Measurements from ENCODE around the gene C21orf58. TPM values are rescaled to one million over a fixed set of nuclear protein-coding genes. Genes with fewer than 3 reads are reported as not detected.
A peak's percentile ranks its signal among the peaks of the same experiment; 100 is the strongest.

C21orf58 gene
- total RNA-seq, 1 experiment from 2014 or later: 8.9 TPM

DNA sequence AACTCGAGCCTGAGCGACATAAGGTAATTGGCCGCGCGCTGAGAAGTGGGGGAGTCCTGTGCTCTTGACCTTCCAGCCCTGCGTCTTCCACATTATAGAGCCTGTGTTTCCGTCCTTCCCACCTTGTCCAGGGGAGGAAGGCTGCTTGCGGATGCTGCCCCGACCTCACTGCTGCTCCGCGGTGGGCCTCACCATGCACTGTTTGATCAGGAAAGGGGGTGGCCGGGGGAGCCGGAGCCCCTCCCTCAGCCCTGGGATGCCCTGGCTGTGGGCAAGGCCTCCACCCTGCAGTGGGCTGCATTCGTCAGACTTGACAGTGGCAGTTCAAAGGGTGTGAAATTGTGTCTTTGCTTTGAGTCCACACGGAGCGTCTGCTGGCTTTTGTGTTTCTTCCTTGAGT lies 30.4 kb upstream of the C21orf58 start:
- no peak for DNase-seq (ENCODE audit: low read depth)

DNA sequence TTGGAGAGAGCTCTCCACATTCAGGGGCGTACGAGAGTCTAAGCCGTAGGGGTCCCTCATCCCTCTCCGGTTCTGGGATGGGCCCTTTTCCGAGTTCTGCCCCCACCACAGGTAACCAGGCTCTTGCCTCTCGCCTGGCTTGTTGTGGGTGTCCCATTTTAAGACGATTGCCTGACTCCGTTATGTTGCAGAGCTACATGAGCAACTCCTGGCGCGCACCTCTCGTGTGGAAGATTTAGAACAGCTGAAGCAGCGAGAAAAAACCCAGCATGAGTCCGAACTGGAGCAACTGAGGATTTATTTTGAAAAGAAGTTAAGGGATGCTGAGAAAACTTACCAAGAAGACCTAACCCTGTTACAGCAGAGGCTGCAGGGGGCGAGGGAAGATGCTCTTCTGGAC lies 29.2 kb upstream of the C21orf58 start:
- no peak for DNase-seq (ENCODE audit: low read depth)

DNA sequence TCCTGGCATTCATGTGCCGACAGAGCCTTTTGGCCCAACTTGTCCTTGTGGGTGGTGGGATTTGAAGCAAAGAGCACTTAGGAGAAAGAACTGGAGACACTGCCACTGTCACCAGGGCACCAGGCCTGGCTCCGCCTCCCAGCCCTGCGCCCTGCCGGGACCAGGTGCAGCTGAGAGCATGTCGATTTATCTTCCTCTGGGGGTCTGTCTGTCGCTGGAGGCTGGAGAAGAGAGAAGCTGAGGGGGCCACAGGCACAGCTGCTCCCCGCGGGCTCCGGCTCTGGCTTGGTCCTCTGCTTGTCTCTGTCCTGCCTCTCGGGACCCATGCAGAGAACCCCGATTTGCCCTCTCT lies 28.5 kb upstream of the C21orf58 start:
- DNase-seq (ENCODE audit: low read depth): no peak

DNA sequence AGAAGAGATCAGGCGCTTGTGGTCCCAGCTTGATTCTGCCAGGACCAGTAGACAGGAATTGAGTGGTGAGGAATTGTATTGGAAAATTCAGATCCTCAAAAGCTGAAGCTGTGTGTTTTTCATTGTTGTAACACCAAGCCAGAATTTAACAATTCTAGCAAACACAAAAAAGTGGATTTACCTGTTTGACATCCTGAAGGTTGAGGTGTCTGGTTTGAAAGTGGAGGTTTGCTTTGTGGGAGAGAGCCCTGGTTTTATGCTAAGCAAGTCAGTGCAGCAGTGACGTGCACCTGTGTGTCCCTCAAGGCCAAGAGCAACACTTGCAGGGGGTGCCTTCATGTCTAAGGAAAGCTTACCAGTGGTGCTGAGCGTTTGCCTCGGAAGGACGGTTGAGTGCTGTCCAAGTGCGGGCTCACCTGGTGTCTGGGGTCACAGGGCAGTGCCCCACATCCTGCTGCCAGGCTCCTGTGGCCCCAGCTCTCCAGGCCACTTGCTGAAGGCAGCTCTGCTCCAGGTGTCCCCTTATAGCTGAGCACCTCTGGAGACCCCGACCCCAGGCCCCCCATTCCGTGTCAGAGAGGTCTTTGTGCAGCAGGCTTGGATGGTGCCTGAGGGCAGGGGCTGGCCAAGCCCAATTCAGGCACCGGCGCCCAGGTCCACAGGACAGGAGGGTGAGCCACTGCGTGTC lies 27.9 kb upstream of the C21orf58 start:
- DNase-seq (ENCODE audit: low read depth): no peak

DNA sequence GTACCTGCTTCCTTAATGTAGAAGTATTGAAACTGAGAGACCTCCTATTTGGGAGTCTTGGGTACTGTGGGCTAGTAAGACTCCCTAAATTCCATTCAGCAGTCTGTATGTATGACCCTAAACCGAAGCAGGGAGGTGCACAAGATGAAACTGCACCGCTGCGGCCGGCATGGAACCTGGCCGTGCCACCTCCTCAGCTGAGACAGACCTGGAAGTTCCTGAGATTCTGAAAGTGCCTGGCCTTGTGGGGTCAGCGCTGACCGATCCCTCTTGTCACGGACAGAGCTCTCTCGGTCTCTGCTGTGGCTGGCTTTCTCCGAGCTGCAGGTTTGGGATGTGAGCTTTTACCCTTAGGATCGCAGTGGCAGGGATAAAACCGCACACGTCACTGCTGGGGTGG lies 27.3 kb upstream of the C21orf58 start:
- DNase-seq (ENCODE audit: low read depth): no peak

DNA sequence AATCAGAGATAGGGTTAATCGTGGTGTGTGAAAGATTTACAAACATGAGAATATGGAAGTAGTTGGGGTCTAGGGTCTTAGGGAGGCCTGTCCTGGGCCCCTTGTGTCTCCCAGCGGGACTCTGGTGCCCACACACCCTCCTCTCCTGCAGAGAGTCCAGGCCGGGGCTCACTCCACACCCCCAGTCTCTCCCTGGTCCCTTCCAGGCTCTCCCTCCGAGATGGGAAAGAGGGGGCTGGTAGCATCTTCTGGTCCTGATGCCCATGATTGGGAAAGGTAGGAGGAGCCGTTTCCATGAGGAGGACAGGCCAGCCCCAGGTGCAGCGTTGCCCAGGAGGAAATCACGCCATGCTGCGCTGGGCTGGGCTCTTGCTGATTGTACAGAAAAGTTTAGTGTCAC lies 26.9 kb upstream of the C21orf58 start:
- DNase-seq (ENCODE audit: low read depth): no peak

DNA sequence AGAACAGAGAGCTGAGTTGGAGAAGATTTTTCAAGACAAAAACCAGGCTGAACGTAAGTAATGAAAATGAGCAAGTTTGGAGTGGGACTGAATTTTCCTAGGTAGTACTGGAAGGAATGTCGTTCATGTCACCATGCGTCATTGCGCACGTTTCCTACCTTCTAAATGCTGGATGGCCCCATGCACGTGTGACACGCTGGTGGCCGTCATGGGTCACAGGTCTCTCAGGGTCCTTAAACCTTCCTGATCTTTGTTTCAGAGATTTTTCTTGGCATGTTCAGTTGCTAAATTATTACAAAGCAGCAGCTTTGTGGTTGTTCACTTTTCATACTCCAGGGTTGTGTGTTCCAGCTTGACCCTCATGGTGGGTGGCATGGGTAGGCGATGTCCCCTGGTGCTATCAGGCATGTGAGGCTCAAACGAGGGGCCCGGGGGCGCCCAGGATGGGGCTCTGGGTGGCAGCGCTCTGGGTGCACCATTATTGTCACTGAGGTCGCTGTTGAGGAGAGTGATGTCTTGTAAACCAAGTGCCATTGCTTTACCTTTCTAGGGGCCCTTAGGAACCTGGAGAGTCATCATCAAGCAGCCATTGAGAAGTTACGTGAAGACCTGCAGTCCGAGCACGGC lies 25.6 kb upstream of the C21orf58 start:
- DNase-seq (ENCODE audit: low read depth): no peak

DNA sequence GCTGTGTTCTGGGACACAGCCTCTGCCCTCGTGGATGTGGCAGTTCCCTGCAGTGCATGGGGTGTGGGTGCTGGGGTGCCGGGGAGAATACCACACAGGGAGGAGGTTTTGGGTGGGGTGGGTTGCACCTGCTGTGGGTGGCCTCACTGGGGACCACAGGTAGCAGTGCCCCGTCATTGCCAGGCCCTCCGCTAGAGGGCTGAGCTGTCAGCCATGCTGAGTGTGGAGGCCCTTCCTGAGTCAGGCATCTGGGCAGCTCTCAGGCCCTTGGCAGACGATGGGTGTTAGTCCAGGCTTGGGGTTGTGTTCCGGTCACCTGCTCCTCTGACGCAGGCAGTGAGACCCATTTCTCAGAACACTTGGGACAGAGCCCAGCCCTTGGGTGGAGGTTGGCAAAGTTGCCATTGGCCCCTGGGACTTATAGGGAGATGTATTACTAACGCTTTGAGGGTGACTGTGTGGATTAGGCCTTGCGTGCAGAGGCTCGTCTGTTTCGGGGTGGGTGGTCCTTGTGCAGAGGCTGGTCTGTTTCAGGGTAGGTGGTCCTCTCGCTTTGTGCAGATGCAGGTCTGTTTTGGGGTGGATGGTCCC lies 24.2 kb upstream of the C21orf58 start:
- DNase-seq (ENCODE audit: low read depth): no peak

DNA sequence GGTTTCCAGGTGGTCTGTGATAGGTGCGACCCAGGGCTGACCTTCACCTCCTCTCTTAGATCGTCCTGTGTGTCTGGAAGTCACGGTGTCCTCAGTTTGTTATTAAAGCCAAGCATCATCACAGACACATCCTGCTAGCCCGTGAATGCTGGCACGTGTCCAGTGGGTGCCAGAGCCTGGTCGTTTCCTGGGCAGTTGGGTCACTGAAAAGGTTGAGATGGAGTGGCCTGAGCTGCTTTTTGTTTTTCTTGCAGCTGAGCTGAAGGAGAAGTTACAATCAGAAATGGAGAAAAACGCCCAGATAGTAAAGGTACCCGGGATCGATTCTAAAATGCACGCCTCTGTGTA lies 23.5 kb upstream of the C21orf58 start:
- DNase-seq (ENCODE audit: low read depth): no peak

DNA sequence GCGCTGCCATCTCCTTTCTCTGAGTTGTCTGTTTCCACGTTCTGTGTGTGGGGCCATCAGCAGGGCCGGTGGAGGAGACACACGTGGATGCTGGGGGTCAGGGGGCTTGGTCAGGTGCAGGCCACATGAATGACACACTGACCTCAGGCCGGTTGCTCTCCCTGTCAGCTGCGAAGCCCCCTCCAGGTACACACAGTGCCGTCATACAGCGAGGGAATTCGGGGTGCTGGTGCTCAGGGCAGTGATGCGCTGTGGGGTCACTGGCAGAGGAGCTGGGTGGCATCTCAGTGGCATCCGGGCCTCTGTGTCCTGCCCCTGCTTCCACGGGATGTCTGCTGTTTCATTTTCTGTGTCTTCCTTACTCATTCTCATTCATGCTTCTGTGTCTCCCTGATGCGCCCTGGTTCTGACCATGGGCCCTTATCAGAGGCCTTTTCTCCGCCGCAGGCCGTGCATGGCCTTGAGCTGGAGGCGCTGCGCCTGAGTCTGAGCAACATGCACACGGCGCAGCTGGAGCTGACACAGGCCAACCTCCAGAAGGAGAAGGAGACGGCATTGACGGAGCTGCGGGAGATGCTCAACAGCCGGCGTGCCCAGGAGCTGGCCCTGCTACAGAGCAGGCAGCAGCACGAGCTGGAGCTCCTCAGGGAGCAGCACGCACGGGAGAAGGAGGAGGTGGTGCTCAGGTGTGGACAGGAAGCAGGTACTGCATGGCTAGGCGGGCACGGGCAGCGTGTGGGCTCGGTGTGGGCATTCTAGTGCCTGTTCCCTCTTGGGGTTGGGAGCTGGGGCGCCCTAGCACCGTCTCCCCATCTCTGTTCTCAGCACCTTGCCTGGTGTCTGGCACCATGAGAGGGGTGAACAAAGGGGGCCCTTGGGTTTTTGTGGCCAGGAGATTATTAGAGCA lies 22.9 kb upstream of the C21orf58 start:
- no peak for DNase-seq (ENCODE audit: low read depth)

DNA sequence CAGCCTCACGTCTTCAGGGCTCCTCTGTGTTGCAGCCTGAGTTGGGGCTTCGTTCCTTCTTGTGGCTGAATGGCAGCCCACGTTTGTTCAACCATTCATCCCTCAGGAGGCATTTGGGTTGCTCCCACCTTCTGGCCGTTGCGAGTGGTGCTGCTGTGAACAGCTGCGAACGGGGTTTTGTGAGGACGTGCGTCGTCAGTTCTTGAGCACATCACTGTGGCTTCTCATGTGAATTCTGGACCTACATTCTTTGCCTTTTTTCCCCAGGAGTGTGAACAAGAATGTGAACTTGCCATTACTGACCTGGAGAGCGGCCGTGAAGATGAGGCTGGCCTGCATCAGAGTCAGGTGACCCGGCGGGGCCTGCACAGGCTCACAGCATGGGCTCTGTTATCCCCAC lies 22.2 kb upstream of the C21orf58 start:
- no peak for DNase-seq (ENCODE audit: low read depth)

DNA sequence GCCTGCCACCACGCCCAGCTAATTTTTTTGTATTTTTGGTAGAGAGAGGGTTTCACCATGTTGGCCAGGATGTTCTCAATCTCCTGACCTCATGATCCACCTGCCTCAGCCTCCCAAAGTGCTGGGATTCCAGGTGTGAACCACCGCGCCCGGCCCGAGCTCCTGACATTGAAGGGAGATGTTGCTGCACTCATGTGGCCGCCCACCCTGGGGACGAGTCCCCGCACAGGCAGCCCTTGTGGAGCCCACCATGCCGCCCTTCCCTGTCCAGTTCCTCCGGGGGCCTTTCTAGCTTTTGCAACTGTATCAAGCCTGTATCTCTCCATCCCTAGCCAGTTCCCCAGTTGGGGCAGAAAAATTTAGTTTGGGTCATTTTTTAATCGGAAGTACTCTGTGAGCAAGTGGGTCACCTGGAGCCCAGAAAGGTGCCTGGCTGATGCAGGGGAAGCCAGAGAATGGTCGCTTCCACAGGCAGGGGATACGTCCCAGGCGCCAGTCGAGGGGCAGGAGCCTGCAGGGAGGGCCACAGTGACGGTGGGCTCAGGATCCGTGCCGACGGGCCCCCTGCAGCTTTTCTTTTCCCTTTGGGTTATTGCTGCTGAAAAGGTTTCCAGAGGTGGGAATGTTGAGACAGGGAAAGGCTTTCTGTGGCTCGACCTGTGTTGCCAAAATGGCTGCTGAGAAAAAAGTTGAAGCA lies 20.7 kb upstream of the C21orf58 start:
- no peak for DNase-seq (ENCODE audit: low read depth)

DNA sequence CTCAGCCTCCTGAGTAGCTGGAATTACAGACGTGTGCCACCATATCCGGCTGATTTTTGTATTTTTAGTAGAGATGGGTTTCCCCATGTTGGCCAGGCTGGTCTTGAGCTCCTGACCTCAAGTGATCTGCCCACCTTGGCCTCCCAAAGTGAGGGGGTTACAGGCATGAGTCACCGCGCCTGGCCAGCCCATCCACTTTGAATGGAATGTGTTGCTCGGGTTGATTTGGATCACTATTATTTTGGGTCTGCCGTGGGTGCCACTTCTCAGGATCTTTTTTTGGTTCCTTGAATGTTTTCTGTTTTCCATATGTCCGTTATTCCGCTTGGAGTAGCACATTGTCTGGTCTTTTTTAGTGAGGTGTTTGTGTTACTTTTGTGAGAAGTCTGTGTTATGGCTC lies 17.3 kb upstream of the C21orf58 start:
- DNase-seq (ENCODE audit: low read depth): peak; percentile 39

DNA sequence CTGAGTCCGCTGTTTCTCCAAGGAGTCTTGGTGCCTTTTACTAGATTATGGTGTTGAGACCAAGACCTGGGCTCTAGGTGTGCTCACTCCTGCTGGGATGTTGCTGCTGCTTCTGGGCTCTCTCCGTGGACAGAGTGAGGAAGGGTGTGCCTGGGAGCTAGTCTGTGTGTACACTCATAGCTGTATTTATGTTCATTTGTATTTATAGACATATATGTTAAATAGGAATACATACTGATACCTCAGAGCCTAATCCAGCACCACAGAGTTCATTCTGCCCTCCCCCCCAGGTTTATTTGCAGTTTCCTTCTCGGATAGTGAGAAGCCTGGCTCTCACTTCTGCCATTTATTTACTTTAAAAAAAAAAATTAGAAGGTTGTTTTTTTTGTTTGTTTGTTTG lies 12.9 kb upstream of the C21orf58 start:
- no peak for DNase-seq (ENCODE audit: low read depth)

DNA sequence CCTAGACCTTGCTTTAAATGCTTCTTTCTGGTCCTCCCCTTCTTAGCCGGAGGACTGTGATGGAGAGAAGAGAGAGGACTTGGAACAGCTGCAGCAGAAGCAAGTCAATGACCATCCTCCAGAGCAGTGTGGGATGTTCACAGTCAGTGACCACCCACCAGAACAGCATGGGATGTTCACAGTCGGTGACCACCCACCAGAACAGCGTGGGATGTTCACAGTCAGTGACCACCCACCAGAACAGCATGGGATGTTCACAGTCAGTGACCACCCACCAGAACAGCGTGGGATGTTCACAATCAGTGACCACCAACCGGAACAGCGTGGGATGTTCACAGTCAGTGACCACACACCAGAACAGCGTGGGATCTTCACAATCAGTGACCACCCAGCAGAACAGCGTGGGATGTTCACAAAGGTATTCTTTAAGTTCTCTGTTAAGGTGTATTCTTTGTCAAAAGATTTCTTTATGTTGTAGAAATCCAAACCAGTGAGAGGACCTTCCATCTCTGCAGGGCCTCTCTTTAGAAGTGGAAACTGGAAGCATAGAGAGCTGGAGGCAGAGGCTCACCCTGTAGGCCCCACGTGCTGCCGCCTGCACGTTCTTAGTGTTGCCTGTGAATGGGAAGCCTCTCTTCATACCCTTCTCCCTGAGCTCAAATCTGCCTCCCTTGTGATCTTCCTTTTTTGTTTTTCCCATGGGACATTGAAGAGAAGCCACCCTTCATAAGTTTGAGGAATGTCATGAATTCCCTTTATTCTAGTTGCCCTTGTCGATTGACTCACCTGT lies 10.9 kb upstream of the C21orf58 start:
- DNase-seq (ENCODE audit: low read depth): no peak

DNA sequence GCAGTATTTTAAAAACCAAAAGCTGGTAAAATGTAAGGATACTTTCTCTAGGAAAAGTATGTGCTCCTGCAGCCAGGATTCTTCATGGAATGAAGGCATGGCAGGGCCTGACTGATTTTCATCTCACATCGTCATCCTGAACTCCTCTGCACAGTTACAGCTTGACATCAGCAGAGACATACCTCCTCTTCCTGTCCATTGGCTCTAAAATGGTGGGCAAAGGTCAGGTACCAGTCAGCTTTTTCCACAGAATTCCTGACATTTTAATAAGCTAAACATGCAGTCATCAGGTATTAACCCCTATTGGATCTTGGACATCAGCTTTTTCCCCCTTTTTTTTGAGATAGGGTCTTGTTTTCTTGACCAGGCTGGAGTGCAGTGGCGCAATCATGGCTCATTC lies 6.1 kb upstream of the C21orf58 start:
- DNase-seq (ENCODE audit: low read depth): no peak

DNA sequence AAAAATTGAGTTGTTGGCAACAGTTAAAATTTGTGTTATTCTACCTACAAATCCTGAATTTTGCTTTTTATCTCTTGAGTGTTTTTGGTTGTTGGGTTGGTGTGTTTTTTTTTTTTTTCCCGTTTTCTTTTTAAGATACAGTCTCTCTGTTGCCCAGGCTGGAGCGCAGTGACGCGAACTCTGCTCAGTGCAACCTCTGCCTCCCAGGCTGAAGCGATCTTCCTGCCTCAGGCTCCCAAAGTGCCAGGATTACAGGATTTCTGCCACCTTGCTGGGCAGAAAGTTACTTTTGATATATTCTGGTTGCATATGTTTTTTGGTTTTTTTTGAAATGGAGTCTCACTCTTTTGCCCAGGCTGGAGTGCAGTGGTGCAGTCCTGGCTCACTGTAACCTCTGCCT lies 4.5 kb upstream of the C21orf58 start:
- DNase-seq (ENCODE audit: low read depth): no peak

DNA sequence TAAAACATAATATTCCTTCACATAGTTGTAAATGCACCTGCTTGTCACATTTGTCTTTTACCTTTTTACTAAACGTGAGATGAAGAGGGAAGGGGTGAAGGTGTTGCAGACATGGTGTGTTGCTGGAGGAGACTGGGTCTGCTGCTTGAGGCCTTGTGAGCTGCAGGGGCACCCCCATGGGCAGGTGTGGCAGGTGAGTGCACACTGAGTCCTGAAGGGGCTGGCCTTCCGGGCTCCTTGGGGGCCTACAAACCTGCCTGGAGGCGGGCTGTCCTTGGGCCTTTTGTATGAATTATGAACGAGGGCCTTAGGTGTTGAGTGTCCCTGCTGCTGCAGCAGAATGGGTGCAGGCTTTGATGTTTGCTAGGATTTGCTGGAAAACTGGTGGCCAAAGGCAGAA lies 4.0 kb upstream of the C21orf58 start:
- DNase-seq (ENCODE audit: low read depth): no peak

DNA sequence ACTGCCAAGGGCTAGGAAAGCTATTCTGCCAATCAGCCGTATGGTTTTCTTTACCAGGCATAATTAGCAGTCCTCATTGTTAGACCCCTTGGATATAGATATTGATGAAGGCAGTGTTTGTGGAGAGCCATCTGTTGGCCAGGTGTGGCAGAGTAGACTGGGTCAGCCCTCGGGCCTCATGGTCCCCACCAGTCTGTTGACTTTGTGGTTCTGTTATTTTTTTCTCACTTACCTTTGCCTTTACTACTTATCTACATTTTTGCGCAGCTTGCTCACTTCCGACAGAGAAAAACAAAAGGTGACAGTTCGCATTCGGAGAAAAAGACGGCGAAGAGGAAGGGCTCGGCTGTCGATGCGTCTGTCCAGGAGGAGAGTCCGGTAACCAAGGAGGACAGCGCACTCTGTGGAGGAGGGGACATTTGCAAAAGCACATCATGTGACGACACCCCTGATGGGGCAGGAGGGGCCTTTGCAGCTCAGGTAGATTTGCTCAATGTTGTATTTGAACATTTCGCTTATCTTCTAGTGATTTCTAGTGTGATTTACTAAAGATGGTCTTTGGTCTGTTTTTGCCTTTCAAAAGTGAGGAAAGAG lies 2.5 kb upstream of the C21orf58 start:
- DNase-seq (ENCODE audit: low read depth): no peak

DNA sequence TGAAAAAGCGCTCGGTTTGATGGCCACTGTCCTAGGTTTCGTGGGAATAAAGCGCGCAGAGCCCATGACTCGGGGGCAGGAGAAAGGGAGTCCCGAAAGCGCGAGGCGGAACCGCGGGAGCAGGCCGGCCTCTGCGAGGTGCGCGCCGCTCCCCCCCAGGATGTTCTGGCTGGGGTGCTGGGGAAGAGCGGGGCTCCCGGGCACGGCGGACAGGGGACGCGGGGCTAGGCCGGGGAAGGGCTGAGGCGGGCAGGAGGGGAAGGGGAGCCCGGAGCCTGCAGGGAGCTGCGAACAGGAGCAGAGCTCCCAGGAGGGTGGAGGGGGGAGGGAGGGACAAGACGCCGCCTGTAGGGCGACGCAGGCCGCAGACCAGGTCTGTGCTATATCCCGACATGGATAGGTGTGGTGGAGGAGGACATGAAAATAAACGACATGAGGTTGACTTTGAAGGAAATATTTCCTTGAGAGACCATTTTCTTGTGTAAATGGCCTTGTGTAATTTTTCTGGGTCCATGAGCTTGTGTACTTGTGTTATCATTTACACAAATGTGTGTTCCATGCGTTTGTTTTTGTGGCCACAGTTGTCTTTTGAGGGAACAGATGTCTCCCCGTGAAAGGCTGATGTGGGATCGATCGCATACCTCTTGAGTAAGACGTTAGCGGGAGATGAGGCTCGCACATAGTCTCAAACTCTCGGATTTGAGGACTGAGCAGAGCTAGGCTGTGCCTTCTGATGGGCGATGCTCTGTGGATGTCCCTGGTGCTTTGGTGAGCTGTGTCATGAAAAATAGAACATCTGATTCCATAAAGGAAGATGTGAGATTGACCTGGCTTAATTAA lies 1.6 kb upstream of the C21orf58 start:
- peak; percentile 44 for DNase-seq (ENCODE audit: low read depth)
